Right atrium auricular region (tissue), 2 donors: ENCODE data around the gene CMSS1. TPM values are rescaled to one million over a fixed set of nuclear protein-coding genes. Genes with fewer than 3 reads are reported as not detected.
A peak's percentile ranks its signal among the peaks of the same experiment; 100 is the strongest.

ENCODE experiments used
- DNase-seq: peaks from one replicate; pipeline ENCODE4 v3.0.0-alpha.2; 2019; ENCODE audit warnings: low spot score
- H3K27ac ChIP-seq, 2 donors: fragments of 200-600 bp; sonication (generic); 1 replicate in 1 of 2; 2 replicates in 1 of 2; pipeline ENCODE4 v1.5.1; 2016 to 2019
- H3K27me3 ChIP-seq, 2 donors: fragments of 200-600 bp; sonication (generic); one replicate each; pipeline versions ENCODE4 v1.5.1 to v1.6.0; 2017 to 2019
- H3K36me3 ChIP-seq: fragments of 200-600 bp; sonication (generic); one replicate; pipeline ENCODE4 v1.5.1; 2016
- H3K4me1 ChIP-seq, 2 donors: fragments of 200-600 bp; sonication (generic); one replicate each; pipeline versions ENCODE4 v1.5.1 to v1.6.0; 2017 to 2019
- H3K4me3 ChIP-seq, 2 donors: fragments of 200-600 bp; sonication (generic); 1 replicate in 1 of 2; 2 replicates in 1 of 2; pipeline ENCODE4 v1.5.1; 2017 to 2019; ENCODE audit warnings: mild to moderate bottlenecking in 1 of 2, moderate library complexity in 1 of 2
- H3K9me3 ChIP-seq, 2 donors: fragments of 200-600 bp; sonication (generic); one replicate each; pipeline ENCODE4 v1.5.1; 2019
- CTCF ChIP-seq, 2 donors: fragments of 200-600 bp; sonication (generic); IDR thresholded peaks; one replicate each; pipeline ENCODE4 v1.5.1; 2019; ENCODE audit warnings: antibody characterized with exemption in 2 of 2
- total RNA-seq, 2 donors: library from RNA; depleted of rRNA; stranded (reverse); fragments of >200 nt; gene quantifications; one replicate each; pipeline ENCODE4 v1.1.0, GENCODE V29; 2016

The CMSS1 gene
- total RNA-seq, 2 donors from 2014 or later = 5.7 to 17.7 TPM

GRCh38 chr3:99949956-99950670, 132.5 kb downstream of the CMSS1 start:
- Histone ChIP-seq H3K27ac (peak overlapping the region in 1 of 2 donors; percentile 34), H3K36me3 (no peaks in the 10 kb centered on the region), H3K4me3 (no peak overlapping the region), H3K9me3 (no peaks in the 10 kb centered on the region), H3K4me1 (peaks cover 0 to 35% of the 10 kb centered on the region in 2 donors), H3K27me3 (no peaks in the 10 kb centered on the region)
- TF ChIP-seq CTCF (IDR thresholded peaks at IDR 0.05) = no peak
- no peak for DNase-seq

GRCh38 chr3:99950921-99951320, 133.3 kb downstream of the CMSS1 start:
- no peaks in the 10 kb centered on the region for H3K9me3 ChIP-seq
- H3K27me3 ChIP-seq = no peaks in the 10 kb centered on the region
- DNase-seq = no peak
- peaks cover 0 to 27% of the 10 kb centered on the region in 2 donors for H3K4me1 ChIP-seq
- H3K36me3 ChIP-seq = no peaks in the 10 kb centered on the region
- H3K4me3 ChIP-seq = no peak overlapping the region
- TF ChIP-seq CTCF (IDR thresholded peaks at IDR 0.05) = no peak
- peak overlapping the region; percentile 2 to 34 for H3K27ac ChIP-seq

- Histone ChIP-seq H3K9me3 (no peaks in the 10 kb centered on the region), H3K36me3 (no peaks in the 10 kb centered on the region), H3K4me1 (peaks cover 0 to 20% of the 10 kb centered on the region in 2 donors), H3K27me3 (no peaks in the 10 kb centered on the region), H3K27ac (no peak overlapping the region), H3K4me3 (no peak overlapping the region)
- no peak for TF ChIP-seq CTCF (IDR thresholded peaks at IDR 0.05)
- DNase-seq = no peak
These were observed 134.0 kb downstream of the CMSS1 start for GRCh38 chr3:99951701-99952100.

- Histone ChIP-seq H3K27ac (no peak overlapping the region), H3K9me3 (no peaks in the 10 kb centered on the region), H3K4me3 (no peak overlapping the region), H3K27me3 (no peaks in the 10 kb centered on the region), H3K4me1 (peaks cover 0 to 21% of the 10 kb centered on the region in 2 donors), H3K36me3 (no peaks in the 10 kb centered on the region)
- no peak for DNase-seq
- no peak for TF ChIP-seq CTCF (IDR thresholded peaks at IDR 0.05)
These were observed 134.6 kb downstream of the CMSS1 start for GRCh38 chr3:99952306-99952705.

GRCh38 chr3:99953596-99953995, 135.9 kb downstream of the CMSS1 start:
- Histone ChIP-seq H3K27ac (no peak overlapping the region), H3K27me3 (no peaks in the 10 kb centered on the region), H3K9me3 (no peaks in the 10 kb centered on the region), H3K4me3 (no peak overlapping the region), H3K4me1 (peaks cover 0 to 23% of the 10 kb centered on the region in 2 donors), H3K36me3 (no peaks in the 10 kb centered on the region)
- TF ChIP-seq CTCF (IDR thresholded peaks at IDR 0.05) = no peak
- no peak for DNase-seq
